Glomerular visceral epithelial cell (primary cell): ENCODE data around the gene RBM10.

Experiments
- DNase-seq: peaks from one replicate; pipeline ENCODE4 v3.0.0-alpha.2; 2016; ENCODE audit errors: extremely low spot score

Gene RBM10

GRCh38 chrX:47235691-47236103 is 90.7 kb downstream of the RBM10 start:
- no peak for DNase-seq
